ENCODE measurements around the gene UGT1A7.
"Not testable (repeated sequence)": the region's sequence is repeated elsewhere in the genome, so short reads cannot be mapped to it uniquely, and the experiment has no call there.

DNA sequence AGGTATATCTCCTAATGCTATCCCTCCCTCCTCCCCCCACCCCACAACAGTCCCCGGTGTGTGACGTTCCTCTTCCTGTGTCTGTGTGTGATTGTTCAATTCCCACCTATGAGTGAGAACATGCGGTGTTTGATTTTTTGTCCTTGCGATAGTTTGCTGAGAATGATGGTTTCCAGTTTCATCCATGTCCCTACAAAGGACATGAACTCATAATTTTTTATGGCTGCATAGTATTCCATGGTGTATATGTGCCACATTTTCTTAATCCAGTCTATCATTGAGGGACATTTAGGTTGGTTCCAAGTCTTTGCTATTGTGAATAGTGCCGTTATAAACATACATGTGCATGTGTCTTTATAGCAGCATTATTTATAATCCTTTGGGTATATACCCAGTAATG lies 19.1 kb downstream of the UGT1A7 start:
- TF ChIP-seq, protein P1, sequence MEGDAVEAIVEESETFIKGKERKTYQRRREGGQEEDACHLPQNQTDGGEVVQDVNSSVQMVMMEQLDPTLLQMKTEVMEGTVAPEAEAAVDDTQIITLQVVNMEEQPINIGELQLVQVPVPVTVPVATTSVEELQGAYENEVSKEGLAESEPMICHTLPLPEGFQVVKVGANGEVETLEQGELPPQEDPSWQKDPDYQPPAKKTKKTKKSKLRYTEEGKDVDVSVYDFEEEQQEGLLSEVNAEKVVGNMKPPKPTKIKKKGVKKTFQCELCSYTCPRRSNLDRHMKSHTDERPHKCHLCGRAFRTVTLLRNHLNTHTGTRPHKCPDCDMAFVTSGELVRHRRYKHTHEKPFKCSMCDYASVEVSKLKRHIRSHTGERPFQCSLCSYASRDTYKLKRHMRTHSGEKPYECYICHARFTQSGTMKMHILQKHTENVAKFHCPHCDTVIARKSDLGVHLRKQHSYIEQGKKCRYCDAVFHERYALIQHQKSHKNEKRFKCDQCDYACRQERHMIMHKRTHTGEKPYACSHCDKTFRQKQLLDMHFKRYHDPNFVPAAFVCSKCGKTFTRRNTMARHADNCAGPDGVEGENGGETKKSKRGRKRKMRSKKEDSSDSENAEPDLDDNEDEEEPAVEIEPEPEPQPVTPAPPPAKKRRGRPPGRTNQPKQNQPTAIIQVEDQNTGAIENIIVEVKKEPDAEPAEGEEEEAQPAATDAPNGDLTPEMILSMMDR (IDR thresholded peaks at IDR 0.05) = not testable (repeated sequence)
- TF ChIP-seq POLR2AphosphoS5, POLR2A (IDR thresholded peaks at IDR 0.05): not testable (repeated sequence)
